GM12891 (cell line): ENCODE data around the gene C1orf159.
A peak's percentile ranks its signal among the peaks of the same experiment; 100 is the strongest.

Experiments used
- DNase-seq: peaks from one replicate; pipeline ENCODE4 v3.0.0; 2011; ENCODE audit warnings: low spot score; ENCODE audit not compliant: insufficient read length
- FAIRE-seq: peaks from 2 replicates; lab custom pipeline; 2011; peaks lifted over from hg19 to GRCh38; lab: Jason Lieb, UNC
- PAX5 ChIP-seq: IDR thresholded peaks from 2 replicates; pipeline ENCODE4 v1.6.1; 2011; ENCODE audit warnings: low read length, moderate library complexity, mild to moderate bottlenecking; ENCODE audit not compliant: insufficient read depth, severe bottlenecking
- POLR2A ChIP-seq: IDR thresholded peaks from 2 replicates; pipeline ENCODE4 v1.6.1; 2011; ENCODE audit warnings: low read depth, low read length, control low read depth
- POLR2AphosphoS5 ChIP-seq: IDR thresholded peaks from 2 replicates; pipeline ENCODE4 v1.6.1; 2011; ENCODE audit warnings: low read depth, low read length, control low read depth
- POU2F2 ChIP-seq: IDR thresholded peaks from 2 replicates; pipeline ENCODE4 v1.6.1; 2011; ENCODE audit warnings: low read depth, mild to moderate bottlenecking, control low read depth, low read length, moderate library complexity
- SPI1 ChIP-seq: IDR thresholded peaks from 2 replicates; pipeline ENCODE4 v1.6.1; 2011; ENCODE audit warnings: low read depth, low read length, control low read depth
- TAF1 ChIP-seq: IDR thresholded peaks from 2 replicates; pipeline ENCODE4 v1.6.1; 2011; ENCODE audit warnings: low read depth, low read length, control low read depth

The C1orf159 gene

DNA sequence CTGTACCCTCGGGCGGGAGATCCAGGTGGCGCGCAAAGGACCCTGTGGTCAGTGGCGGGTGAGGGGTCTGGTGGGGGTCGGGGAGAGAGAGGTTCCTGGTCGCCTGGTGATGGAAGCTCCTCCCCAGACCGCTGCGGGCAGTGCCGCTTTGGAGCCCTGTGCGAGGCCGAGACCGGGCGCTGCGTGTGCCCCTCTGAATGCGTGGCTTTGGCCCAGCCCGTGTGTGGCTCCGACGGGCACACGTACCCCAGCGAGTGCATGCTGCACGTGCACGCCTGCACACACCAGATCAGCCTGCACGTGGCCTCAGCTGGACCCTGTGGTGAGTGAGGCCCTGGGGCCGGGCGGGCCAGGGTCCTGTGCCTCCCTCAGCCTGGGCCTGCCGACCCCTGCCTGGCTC lies 72.5 kb downstream of the C1orf159 start:
- no peak for DNase-seq
- FAIRE-seq: no peak
- TF ChIP-seq SPI1 (no peak), POU2F2 (no peak), PAX5 (no peak), POLR2A (no peak), TAF1 (no peak), POLR2AphosphoS5 (no peak)

DNA sequence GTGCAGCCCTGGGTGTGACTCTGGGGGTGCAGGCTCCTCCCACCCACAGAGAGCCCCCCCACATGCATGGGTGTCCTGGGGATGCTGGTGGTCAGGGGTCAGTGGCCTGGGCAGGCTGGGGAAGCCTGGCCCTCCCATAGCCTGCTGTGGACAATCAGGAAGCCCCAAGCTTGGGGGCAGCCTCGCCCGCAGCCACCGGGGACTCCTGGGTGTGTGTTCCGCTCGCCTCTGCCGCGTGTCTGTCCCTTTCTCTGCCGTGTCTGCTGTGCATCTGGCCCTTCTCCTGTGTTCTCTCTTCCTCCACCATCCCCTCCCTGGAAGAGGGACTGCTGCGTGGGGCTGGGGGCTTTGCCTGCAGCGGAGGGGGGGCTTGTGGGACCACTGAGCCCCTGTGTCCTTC lies 73.1 kb downstream of the C1orf159 start:
- no peak for DNase-seq
- FAIRE-seq: no peak
- TF ChIP-seq POU2F2: no peak
- TF ChIP-seq POLR2AphosphoS5: no peak

DNA sequence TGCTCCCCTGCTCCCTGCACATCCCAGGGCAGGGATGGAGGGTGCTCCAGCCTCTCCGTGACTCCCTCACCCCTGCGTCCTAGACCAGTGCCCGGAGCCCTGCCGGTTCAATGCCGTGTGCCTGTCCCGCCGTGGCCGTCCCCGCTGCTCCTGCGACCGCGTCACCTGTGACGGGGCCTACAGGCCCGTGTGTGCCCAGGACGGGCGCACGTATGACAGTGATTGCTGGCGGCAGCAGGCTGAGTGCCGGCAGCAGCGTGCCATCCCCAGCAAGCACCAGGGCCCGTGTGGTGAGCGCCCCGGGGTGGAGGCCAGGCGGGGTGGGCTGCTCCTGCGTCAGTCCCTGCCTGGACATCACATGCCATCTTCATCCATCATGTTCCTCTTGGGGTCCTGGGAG lies 74.0 kb downstream of the C1orf159 start:
- TF ChIP-seq POU2F2: no peak
- no peak for TF ChIP-seq POLR2AphosphoS5
- TF ChIP-seq TAF1: no peak
- TF ChIP-seq SPI1: no peak
- TF ChIP-seq PAX5: no peak
- TF ChIP-seq POLR2A: no peak
- DNase-seq (no peak), FAIRE-seq (no peak)

DNA sequence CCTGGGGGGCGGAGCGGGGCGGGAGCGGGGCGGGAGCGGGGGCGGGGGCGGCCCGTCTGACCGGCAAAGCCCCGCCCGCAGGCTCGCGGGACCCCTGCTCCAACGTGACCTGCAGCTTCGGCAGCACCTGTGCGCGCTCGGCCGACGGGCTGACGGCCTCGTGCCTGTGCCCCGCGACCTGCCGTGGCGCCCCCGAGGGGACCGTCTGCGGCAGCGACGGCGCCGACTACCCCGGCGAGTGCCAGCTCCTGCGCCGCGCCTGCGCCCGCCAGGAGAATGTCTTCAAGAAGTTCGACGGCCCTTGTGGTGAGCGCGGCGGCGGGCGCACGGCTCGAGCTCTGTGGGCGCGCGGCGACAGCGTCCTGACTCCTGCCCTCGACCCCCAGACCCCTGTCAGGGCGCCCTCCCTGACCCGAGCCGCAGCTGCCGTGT lies 74.8 kb downstream of the C1orf159 start:
- TF ChIP-seq TAF1: no peak
- TF ChIP-seq POU2F2: no peak
- TF ChIP-seq SPI1: no peak
- TF ChIP-seq POLR2A: no peak
- TF ChIP-seq POLR2AphosphoS5: no peak
- no peak for TF ChIP-seq PAX5
- DNase-seq: no peak
- FAIRE-seq: no peak

DNA sequence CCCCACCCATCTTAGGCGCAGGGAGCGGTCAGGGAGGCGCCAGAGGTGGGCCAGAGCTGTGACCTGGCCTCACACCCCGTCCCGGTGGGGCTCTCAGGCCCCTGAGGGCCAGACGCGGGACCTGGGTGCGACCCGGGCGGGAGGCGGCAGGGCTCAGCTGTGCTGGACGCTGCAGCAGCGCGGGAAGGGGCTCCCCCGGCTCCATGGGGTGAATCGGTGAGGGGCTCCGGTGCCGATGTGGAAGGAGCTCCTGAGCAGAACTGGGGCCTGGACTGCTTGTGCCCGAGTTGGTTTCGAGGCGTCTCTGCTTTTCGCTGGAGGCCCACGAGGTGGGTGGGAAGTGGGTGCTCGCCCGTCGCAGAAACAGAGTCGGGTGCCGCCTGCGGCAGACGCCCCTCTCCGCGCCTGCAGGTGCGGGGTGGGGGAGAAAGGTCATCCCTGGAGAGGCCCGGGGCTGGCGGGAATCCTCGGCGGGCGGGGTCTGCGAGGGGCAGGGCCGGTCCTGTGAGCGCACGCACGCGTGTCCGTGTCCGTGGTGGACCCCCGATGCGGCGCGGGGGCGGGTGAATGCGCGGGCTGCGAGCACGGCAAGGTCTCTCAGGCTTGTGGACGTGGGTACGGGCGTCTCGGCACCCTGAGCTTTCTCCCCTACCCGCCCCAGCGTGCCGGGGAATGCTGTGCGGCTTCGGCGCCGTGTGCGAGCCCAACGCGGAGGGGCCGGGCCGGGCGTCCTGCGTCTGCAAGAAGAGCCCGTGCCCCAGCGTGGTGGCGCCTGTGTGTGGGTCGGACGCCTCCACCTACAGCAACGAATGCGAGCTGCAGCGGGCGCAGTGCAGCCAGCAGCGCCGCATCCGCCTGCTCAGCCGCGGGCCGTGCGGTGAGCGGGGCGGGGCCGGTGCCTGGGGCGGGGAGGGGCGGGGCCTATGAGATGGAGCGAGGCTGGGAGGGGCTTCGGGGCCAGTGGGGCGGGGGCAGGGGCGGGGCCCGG lies 75.6 kb downstream of the C1orf159 start:
- no peak for TF ChIP-seq POLR2AphosphoS5
- TF ChIP-seq PAX5: no peak
- no peak for TF ChIP-seq TAF1
- no peak for TF ChIP-seq SPI1
- TF ChIP-seq POU2F2: no peak
- no peak for TF ChIP-seq POLR2A
- DNase-seq (peak; percentile 99), FAIRE-seq (peak; percentile 79)

DNA sequence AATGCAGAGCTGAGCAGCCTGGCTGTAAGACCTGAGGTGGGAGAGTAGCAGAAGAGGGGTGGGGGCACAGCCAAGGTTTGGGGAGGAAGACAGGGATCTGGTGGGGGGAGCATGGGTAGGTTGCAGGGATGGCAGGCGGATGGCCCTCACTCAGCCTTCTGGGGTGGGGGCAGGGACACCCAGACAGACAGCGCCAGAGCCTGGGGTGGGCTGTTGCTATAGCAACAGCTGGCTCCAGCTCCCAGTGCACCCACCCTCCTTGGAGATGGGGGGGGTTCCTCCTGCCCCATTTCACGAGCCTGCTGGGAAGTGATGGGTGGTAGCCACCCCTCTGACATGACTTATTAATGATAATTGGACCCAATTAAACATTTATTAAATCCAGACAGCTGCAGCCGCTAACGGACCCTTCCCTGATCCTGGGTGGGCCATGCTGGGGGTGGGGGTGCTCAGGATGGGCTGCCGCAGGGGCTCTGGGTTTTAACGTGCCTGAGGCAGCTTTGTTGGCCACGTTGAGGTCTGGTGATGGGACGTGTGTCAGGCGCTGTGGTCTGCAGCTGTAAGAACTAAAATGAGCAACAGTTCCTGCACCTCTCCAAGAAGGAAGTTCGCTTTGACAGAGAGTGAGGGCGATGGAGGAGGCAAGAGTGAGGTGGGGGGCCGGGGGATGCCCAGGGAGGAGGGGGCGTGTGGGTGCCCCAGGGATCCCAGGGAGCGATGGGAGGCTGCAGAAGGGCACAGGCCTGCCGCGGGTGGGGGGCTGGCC lies 76.6 kb downstream of the C1orf159 start:
- peak; percentile 65 for FAIRE-seq
- no peak for DNase-seq

DNA sequence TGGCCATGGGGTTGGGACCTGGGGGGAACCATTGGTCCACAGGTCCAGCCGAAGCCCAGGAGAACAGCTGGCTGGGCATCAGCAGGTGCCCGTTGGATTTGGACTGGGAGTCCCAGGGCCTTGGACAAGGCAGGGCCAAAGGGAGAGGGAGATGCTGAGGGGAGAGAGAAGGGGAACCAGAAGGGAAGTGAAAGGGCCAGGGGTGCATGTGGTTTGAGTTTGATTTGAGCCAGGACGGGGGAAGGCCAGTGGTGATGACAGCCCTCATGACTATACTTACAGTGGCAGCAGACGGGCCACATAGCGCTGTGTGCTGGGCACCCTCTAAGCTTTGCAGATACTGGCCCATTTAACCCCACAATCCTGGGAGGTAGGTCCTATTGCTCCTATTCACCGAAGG lies 77.2 kb downstream of the C1orf159 start:
- DNase-seq: peak; percentile 62
- TF ChIP-seq SPI1 (peak; percentile 97), POLR2AphosphoS5 (no peak)
- FAIRE-seq: peak; percentile 91

More for the DNA sequence above, 76.6 kb downstream of the C1orf159 start:
- TF ChIP-seq PAX5 (no peak), POLR2AphosphoS5 (no peak), SPI1 (no peak), POLR2A (no peak), TAF1 (no peak), POU2F2 (no peak)

DNA sequence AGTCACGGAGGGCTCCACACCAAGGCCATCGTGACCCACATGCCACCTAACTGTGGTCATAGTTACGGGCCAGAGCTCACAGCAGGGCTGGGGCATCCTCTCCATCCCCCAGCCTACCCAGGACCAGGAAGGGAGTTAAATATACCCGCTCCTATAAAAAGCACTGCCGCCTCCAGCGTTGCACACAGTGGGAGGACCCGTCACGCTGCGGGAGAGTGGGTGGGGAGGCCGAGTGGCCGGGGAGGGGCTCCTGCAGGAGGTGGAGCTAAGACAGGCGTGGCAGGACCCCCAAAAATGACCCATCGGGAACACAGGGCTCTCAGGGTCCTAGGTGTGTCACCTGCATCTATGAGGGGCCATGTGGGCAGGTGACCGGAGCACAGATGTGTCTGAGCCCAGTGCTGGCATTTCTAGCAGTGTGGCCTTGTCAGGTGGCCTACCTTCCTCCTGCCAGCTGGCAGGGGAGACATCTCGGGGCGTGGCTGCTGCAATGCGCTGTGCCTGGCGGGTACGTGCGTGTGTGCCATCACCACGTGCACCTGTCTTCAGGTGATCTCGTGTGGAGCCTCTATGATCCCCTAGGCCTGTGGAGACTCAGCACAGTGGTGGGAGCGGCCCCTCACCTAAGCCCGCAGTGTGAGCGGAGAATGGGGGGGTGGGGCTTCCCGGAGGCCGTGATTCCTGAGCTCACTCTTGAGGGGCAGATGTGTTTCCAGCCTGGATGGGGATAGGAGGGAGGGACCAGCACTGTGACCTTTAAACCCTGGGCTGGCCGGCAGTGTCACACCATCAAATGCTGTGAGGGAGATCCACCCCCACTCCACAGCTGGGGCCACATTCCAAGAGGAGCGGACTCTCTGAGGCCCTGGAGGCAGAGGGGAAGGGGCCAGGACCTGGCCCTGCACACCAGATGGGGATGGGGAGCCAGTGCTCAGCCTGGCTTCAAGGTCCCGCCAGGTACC lies 78.2 kb downstream of the C1orf159 start:
- FAIRE-seq: no peak

More for the DNA sequence above, 78.2 kb downstream of the C1orf159 start:
- TF ChIP-seq POLR2AphosphoS5 (no peak), SPI1 (no peak), POLR2A (no peak), POU2F2 (no peak), TAF1 (no peak), PAX5 (no peak)
- DNase-seq: no peak
